ENCODE measurements around the gene CLIP1.

Gene CLIP1

DNA sequence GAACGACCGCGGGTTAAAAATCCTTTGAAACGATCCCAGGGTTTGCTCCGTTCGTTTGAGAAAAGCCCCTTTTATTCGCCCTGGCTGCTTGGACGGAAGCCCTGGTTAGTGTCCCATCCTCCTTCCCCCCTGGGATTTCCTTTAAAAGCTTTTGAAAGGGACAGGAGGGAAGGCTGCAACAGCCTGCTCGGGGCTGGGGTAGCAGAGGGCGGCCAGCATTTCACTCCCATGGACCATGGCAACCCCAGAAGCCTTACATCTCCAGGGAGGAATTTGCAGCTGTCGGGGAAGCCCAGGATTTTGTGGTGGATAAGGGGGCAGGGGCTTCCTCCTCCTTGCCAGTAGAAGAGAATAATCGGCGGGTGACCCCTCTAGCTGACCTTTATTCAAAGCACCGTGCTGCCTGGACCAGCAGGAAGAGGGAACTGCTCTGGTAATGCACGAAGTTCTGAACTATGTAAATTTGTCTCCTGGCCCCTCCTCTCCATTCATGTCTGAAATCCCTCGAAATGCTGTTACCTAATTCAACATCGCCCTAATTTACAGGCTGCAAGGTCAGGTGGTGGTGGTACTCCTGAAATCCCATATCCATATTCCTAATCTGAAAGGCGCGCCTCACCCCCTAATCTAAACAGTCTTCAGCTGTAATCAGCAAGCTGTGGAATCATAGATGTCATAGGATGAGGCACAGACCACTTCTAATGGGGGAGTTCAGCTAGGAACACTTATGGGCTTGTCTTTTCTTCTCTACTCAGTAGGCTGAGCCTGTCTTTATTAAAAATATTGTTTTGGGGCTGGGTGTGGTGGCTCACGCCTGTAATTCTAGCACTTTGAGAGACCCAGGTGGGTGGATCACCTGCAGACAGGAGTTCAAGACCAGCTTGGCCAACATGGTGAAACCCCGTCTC lies 1.0 kb upstream of the CLIP1 start:
- Histone ChIP-seq H3K36me3 (replicated peaks; ENCODE audit: insufficient read depth, low read length) (no peaks in the 10 kb centered on the region), H3K9me2 (replicated peaks; ENCODE audit: insufficient read depth, low read length) (no peaks in the 10 kb centered on the region), H3K4me3 (ENCODE audit: low read length) (peak overlapping the region; percentile 33), H2AFZ (ENCODE audit: low read length) (peak overlapping the region; percentile 46), H3K9me3 (replicated peaks; ENCODE audit: insufficient read depth, low read length) (no peaks in the 10 kb centered on the region), H4K20me1 (ENCODE audit: insufficient read depth, low read length) (no peaks in the 10 kb centered on the region), H3K9ac (ENCODE audit: low read length) (peak overlapping the region; percentile 13; the same call in 1 of the 2 replicates), H3K79me2 (ENCODE audit: low read length) (peaks cover 26% of the 10 kb centered on the region), H3K4me1 (ENCODE audit: low read length) (no peaks in the 10 kb centered on the region; the same call in 1 of the 2 replicates), H3K27me3 (replicated peaks; ENCODE audit: insufficient read depth, low read length) (no peaks in the 10 kb centered on the region), H3K27ac (ENCODE audit: low read length) (no peak overlapping the region), H3K4me2 (ENCODE audit: low read depth, low read length) (peak overlapping the region; percentile 55), H3F3A (ENCODE audit: insufficient read depth, low read length) (no peaks in the 10 kb centered on the region)
- no peak for DNase-seq
- TF ChIP-seq EZH2phosphoT487 (IDR thresholded peaks at IDR 0.05; ENCODE audit: low read length) (no peak), EZH2 (optimal IDR thresholded peaks at IDR 0.05; ENCODE audit: low read depth, low read length) (no peak)
- TF ChIP-seq, protein P1, sequence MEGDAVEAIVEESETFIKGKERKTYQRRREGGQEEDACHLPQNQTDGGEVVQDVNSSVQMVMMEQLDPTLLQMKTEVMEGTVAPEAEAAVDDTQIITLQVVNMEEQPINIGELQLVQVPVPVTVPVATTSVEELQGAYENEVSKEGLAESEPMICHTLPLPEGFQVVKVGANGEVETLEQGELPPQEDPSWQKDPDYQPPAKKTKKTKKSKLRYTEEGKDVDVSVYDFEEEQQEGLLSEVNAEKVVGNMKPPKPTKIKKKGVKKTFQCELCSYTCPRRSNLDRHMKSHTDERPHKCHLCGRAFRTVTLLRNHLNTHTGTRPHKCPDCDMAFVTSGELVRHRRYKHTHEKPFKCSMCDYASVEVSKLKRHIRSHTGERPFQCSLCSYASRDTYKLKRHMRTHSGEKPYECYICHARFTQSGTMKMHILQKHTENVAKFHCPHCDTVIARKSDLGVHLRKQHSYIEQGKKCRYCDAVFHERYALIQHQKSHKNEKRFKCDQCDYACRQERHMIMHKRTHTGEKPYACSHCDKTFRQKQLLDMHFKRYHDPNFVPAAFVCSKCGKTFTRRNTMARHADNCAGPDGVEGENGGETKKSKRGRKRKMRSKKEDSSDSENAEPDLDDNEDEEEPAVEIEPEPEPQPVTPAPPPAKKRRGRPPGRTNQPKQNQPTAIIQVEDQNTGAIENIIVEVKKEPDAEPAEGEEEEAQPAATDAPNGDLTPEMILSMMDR (IDR thresholded peaks at IDR 0.05; ENCODE audit: low read length): no peak

DNA sequence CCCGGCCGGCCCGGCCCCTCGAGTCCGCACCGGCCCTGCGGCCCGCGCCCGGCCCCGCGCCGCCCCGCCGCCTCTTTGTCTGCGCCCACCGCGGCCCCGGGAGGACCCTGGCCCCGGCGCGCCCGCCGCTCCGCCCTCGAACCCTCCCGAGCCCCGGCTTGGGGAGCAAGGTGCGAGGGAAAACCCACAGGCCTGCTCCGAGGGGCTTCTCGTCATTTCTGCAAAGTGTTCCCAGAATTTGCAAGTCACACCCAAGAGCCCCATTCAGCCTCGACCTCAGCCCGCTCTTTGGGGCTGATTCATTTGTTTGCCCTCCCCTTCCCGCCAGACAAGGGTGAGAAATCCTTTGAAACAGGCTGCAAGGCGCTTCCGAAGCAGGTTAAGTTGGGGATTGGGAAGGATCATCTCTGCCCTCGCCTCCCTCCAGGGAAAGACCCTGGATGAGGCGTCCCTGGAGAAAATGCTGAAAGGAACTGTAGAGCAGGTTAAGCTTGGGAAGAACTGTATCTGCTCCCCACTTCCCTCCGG lies 325 bp upstream of the CLIP1 start:
- H2AFZ ChIP-seq (ENCODE audit: low read length): peak overlapping the region; percentile 46

DNA sequence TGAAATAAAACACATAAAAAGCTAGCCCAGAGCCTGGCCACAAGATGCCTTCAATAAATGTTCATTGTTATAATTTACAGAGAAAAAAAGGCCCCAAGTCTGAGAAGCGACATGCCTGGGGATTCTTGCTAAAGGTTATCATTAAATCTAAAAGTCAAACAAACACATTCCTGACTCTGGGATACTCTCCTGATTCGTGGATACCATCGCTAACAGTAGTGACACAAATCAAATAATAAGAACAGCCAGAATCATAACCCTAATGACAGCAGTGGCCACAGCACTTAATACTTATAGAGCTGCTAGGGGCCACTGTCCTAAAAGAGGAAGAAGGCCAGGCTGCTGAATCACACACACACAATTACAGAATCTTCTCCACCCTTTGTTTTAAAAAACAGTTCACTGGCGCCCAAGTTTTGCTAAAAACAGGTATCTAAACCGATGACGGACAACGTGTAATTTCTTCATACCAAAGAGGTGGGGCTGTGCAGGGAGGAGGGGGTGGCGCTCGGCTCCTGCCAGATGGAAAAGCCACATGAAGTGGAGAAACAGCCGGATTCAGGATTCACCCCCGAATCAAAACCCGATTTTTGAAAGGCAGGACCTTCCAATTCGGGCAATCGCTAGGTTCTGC lies 1.2 kb downstream of the CLIP1 start:
- H3K79me2 ChIP-seq (ENCODE audit: low read length): peaks cover 32% of the 10 kb centered on the region
- H3F3A ChIP-seq (ENCODE audit: insufficient read depth, low read length): no peaks in the 10 kb centered on the region
- TF ChIP-seq EZH2phosphoT487 (IDR thresholded peaks at IDR 0.05; ENCODE audit: low read length) (no peak), EZH2 (optimal IDR thresholded peaks at IDR 0.05; ENCODE audit: low read depth, low read length) (no peak)
- TF ChIP-seq, protein P1 (IDR thresholded peaks at IDR 0.05; ENCODE audit: low read length): no peak
- H3K4me3 ChIP-seq (ENCODE audit: low read length): peak overlapping the region; percentile 80
- H4K20me1 ChIP-seq (ENCODE audit: insufficient read depth, low read length): no peaks in the 10 kb centered on the region
- no peaks in the 10 kb centered on the region for H3K9me3 ChIP-seq (replicated peaks; ENCODE audit: insufficient read depth, low read length)
- H2AFZ ChIP-seq (ENCODE audit: low read length): peak overlapping the region; percentile 78
- H3K36me3 ChIP-seq (replicated peaks; ENCODE audit: insufficient read depth, low read length): no peaks in the 10 kb centered on the region
- peak overlapping the region; percentile 59 for H3K4me2 ChIP-seq (ENCODE audit: low read depth, low read length)
- no peaks in the 10 kb centered on the region for H3K9me2 ChIP-seq (replicated peaks; ENCODE audit: insufficient read depth, low read length)
- H3K27me3 ChIP-seq (replicated peaks; ENCODE audit: insufficient read depth, low read length): no peaks in the 10 kb centered on the region
- H3K27ac ChIP-seq (ENCODE audit: low read length): peak overlapping the region; percentile 25; the same call in 1 of the 2 replicates
- H3K9ac ChIP-seq (ENCODE audit: low read length): peak overlapping the region; percentile 74; the same call in 1 of the 2 replicates
- H3K4me1 ChIP-seq (ENCODE audit: low read length): no peaks in the 10 kb centered on the region; the same call in 1 of the 2 replicates
- DNase-seq: peak; percentile 14

More for the DNA sequence above, 325 bp upstream of the CLIP1 start:
- Histone ChIP-seq H3K4me2 (ENCODE audit: low read depth, low read length) (peak overlapping the region; percentile 55), H4K20me1 (ENCODE audit: insufficient read depth, low read length) (no peaks in the 10 kb centered on the region), H3K9me3 (replicated peaks; ENCODE audit: insufficient read depth, low read length) (no peaks in the 10 kb centered on the region), H3F3A (ENCODE audit: insufficient read depth, low read length) (no peaks in the 10 kb centered on the region), H3K9me2 (replicated peaks; ENCODE audit: insufficient read depth, low read length) (no peaks in the 10 kb centered on the region), H3K27me3 (replicated peaks; ENCODE audit: insufficient read depth, low read length) (no peaks in the 10 kb centered on the region), H3K9ac (ENCODE audit: low read length) (peak overlapping the region; percentile 13; the same call in 1 of the 2 replicates), H3K36me3 (replicated peaks; ENCODE audit: insufficient read depth, low read length) (no peaks in the 10 kb centered on the region), H3K27ac (ENCODE audit: low read length) (no peak overlapping the region), H3K79me2 (ENCODE audit: low read length) (peaks cover 32% of the 10 kb centered on the region), H3K4me3 (ENCODE audit: low read length) (peak overlapping the region; percentile 33), H3K4me1 (ENCODE audit: low read length) (no peaks in the 10 kb centered on the region; the same call in 1 of the 2 replicates)
- peak; percentile 33 for DNase-seq
- TF ChIP-seq EZH2 (optimal IDR thresholded peaks at IDR 0.05; ENCODE audit: low read depth, low read length): no peak
